K562 (cell line): ENCODE measurements around the gene CAMK2D. TPM values are rescaled to one million over a fixed set of nuclear protein-coding genes. Genes with fewer than 3 reads are reported as not detected.

ENCODE experiments used
- ATAC-seq: fragments of 200-7000 bp; cut with Tn5 transposase; 3 replicates; pipeline ENCODE4 v1.9.1; 2020; ENCODE audit warnings: moderate library complexity
- BruUV-seq: library from RNA; stranded (reverse); fragments of 400-500 nt; replicated peaks from 2 replicates; lab custom pipeline; 2021; lab: Mats Ljungman, UMichigan
- CTCF ChIA-PET: fragments of 300-600 bp; formaldehyde crosslinking; extraction: SDS; loops from one replicate; lab custom pipeline; 2021; ENCODE audit warnings: low intra/inter-chr PET ratio; lab: Yijun Ruan, JAX
- POLR2A ChIA-PET: fragments of 300-600, 350-650 bp; sonication (Branson Sonifier 250); formaldehyde crosslinking; extraction: SDS; loops from one replicate; lab custom pipeline; 2021; ENCODE audit warnings: antibody characterized with exemption, inconsistent platforms; lab: Yijun Ruan, JAX
- DNase-seq, 4 experiments: peaks; one replicate each; pipeline versions ENCODE4 v3.0.0 to v3.0.0-alpha.2; 2011 to 2018; ENCODE audit warnings: low spot score in 3 of 4, mixed read lengths in 3 of 4; ENCODE audit errors: extremely low read depth in 1 of 4
- FAIRE-seq: peaks from 2 replicates; lab custom pipeline; 2011; peaks lifted over from hg19 to GRCh38; lab: Jason Lieb, UNC
- H2AFZ ChIP-seq: 2 replicates; pipeline ENCODE4 v1.6.0; 2011; ENCODE audit warnings: low read depth, low read length, control low read depth, inconsistent platforms
- H3K27ac ChIP-seq: fragments of 200-600 bp; 3 replicates; pipeline ENCODE4 v1.8.0; 2011; ENCODE audit warnings: low read depth, mild to moderate bottlenecking, control low read depth, inconsistent platforms, low read length, moderate library complexity, mixed read lengths; ENCODE audit errors: extremely low read depth
- H3K27me3 ChIP-seq, 2 experiments: fragments of 300-600 bp in 1 of 2; 2 replicates in 1 of 2; 3 replicates in 1 of 2; pipeline versions ENCODE4 v1.6.0 to v1.8.0; 2011; ENCODE audit warnings: inconsistent platforms in 2 of 2, low read length in 2 of 2, mild to moderate bottlenecking in 1 of 2, mixed read lengths in 1 of 2, moderate library complexity in 1 of 2; ENCODE audit not compliant: control insufficient read depth in 2 of 2, insufficient read depth in 2 of 2
- H3K36me3 ChIP-seq: fragments of 300-600 bp; 3 replicates; pipeline ENCODE4 v1.8.0; 2011; ENCODE audit warnings: mild to moderate bottlenecking, low read length, inconsistent platforms; ENCODE audit not compliant: control insufficient read depth, insufficient read depth
- H3K4me1 ChIP-seq, 2 experiments: fragments of 200-600 bp in 1 of 2; replicated peaks in 1 of 2; 2 replicates in 1 of 2; 3 replicates in 1 of 2; pipeline versions ENCODE4 v1.5.1 to v1.8.0; 2011; ENCODE audit warnings: inconsistent platforms in 2 of 2, low read length in 2 of 2, mild to moderate bottlenecking in 1 of 2, mixed read lengths in 1 of 2, moderate library complexity in 1 of 2; ENCODE audit not compliant: control insufficient read depth in 2 of 2, insufficient read depth in 2 of 2
- H3K4me2 ChIP-seq: 2 replicates; pipeline ENCODE4 v1.6.1; 2011; ENCODE audit warnings: low read length, control low read depth, inconsistent platforms, mixed read lengths; ENCODE audit not compliant: insufficient read depth
- H3K4me3 ChIP-seq: fragments of 200-600 bp; sonication (generic), shearing (Covaris generic); 2 replicates; pipeline ENCODE4 v1.5.1; 2016; ENCODE audit warnings: control low read depth, inconsistent platforms
- H3K79me2 ChIP-seq: fragments of 200-600 bp; 3 replicates; pipeline ENCODE4 v1.8.0; 2011; ENCODE audit warnings: low read length, inconsistent platforms; ENCODE audit not compliant: control insufficient read depth, insufficient read depth
- H3K9ac ChIP-seq, 2 experiments: 2 replicates each; pipeline versions ENCODE4 v1.6.0 to v1.6.1; 2011; ENCODE audit warnings: low read depth in 2 of 2, low read length in 2 of 2, control low read depth in 1 of 2, inconsistent platforms in 1 of 2, mild to moderate bottlenecking in 1 of 2, mixed read lengths in 1 of 2; ENCODE audit not compliant: insufficient read depth in 1 of 2
- H3K9me1 ChIP-seq: one replicate; pipeline ENCODE4 v1.6.0; 2011; ENCODE audit warnings: inconsistent platforms, mild to moderate bottlenecking, low read length, moderate library complexity; ENCODE audit not compliant: control insufficient read depth, insufficient read depth
- H3K9me3 ChIP-seq: replicated peaks from 2 replicates; pipeline ENCODE4 v1.5.1; 2011; ENCODE audit warnings: low read depth, low read length, inconsistent platforms; ENCODE audit not compliant: control insufficient read depth, insufficient read depth
- H4K20me1 ChIP-seq: replicated peaks from 2 replicates; pipeline ENCODE4 v1.6.1; 2011; ENCODE audit warnings: low read length, inconsistent platforms, mixed read lengths; ENCODE audit not compliant: control insufficient read depth, insufficient read depth
- TCF7 ChIP-seq: sonication (generic); IDR thresholded peaks from 2 replicates; pipeline ENCODE4 v1.6.1; 2016; ENCODE audit warnings: antibody characterized with exemption, borderline replicate concordance
- UBTF ChIP-seq, 2 experiments: IDR thresholded peaks; 2 replicates each; pipeline ENCODE4 v1.6.1; 2012; ENCODE audit warnings: improper control_type of control experiment in 2 of 2, low read depth in 2 of 2, low read length in 2 of 2, borderline replicate concordance in 1 of 2
- USF1 ChIP-seq: sonication (generic); formaldehyde crosslinking; IDR thresholded peaks from 2 replicates; pipeline ENCODE4 v1.9.0; 2022; ENCODE audit warnings: mild to moderate bottlenecking, missing genetic modification reagents
- WGBS: fragments of 100-300 bp; shearing (Covaris generic); methylation state at CpG from one replicate; pipeline ENCODE4 v1.1.6; 2016; ENCODE audit warnings: low coverage, mixed read lengths; ENCODE audit not compliant: insufficient coverage; ENCODE audit errors: missing lambda C conversion rate; 5-methylcytosine and 5-hydroxymethylcytosine counted together
- in situ Hi-C: fragments of 300-500 bp; cut with MboI; formaldehyde crosslinking; loops from 4 replicates; pipeline ENCODE4 v1.15.0; 2018; ENCODE audit warnings: inconsistent platforms, mixed read lengths
- intact Hi-C: fragments of 100-400 bp; cut with micrococcal nuclease; formaldehyde crosslinking; loops from 2 replicates; pipeline ENCODE4 v1.14.2; 2022
- polyA plus RNA-seq, 8 experiments: library from polyadenylated mRNA; depleted of rRNA in 4 of 8; stranded (reverse) in 5 of 8; unstranded in 3 of 8; fragments of >200 nt; fragmentation: Nextera tagmentation in 2 of 8; fragmentation: Illumina TruSeq in 1 of 8; extraction: Ambion mirVana in 2 of 8; extraction: Trizol in 1 of 8; gene quantifications; 2 replicates each; pipeline versions ENCODE4 v1.2.1 to v1.2.3, GENCODE V29; 2011 to 2014; ENCODE audit warnings: inconsistent platforms in 1 of 8, missing spikeins in 1 of 8
- total RNA-seq, 7 experiments: library from RNA; depleted of rRNA in 6 of 7; stranded (reverse); fragments of >200 nt in 6 of 7; fragmentation: Illumina TruSeq in 2 of 7; extraction: Trizol in 2 of 7; gene quantifications; 2 replicates each; pipeline versions ENCODE4 v1.2.1 to v1.2.3, GENCODE V29; 2011 to 2021; ENCODE audit warnings: low replicate concordance in 1 of 7

CAMK2D gene
- total and polyA plus RNA-seq, 9 of the 15 experiments (the other 6 are each of a cell fraction or from before 2014, with no cell fraction given): 0.01 to 0.33 (median 0.04) TPM; not detected in 2

- TF ChIP-seq USF1 (CRISPR knock-in tag): no peak
These were observed 10.8 kb downstream of the CAMK2D start (continued) for GRCh38 chr4:113750734-113751133.

- no peak overlapping the region for H3K4me2 ChIP-seq
- H3K9ac ChIP-seq: no peak overlapping the region
- in situ Hi-C loops: no loop called here
- H3K9me3 ChIP-seq: no peaks in the 10 kb centered on the region
- FAIRE-seq (no peak), ATAC-seq (no peak), DNase-seq (no peak)
- no peaks in the 10 kb centered on the region for H3K9me1 ChIP-seq
- intact Hi-C loops: no loop called here
- H4K20me1 ChIP-seq: no peaks in the 10 kb centered on the region
- H3K4me3 ChIP-seq: no peak overlapping the region
- ChIA-PET CTCF (no interaction called here), POLR2A (no interaction called here)
- H3K27ac ChIP-seq: no peak overlapping the region
- TF ChIP-seq TCF7 (no peak), UBTF (IDR thresholded peaks at IDR 0.05; ENCODE audit: borderline replicate concordance in 1 of 2, low read depth in 2 of 2, low read length in 2 of 2) (no peak)
- H3K27me3 ChIP-seq: no peaks in the 10 kb centered on the region
- H3K4me1 ChIP-seq: no peaks in the 10 kb centered on the region
- no TSS peak for BruUV-seq
- 4% methylated on average over 4 of the region's 4 CpGs for WGBS
- H3K79me2 ChIP-seq: no peaks in the 10 kb centered on the region
- H2AFZ ChIP-seq: no peak overlapping the region
- H3K36me3 ChIP-seq: no peaks in the 10 kb centered on the region
These were observed 11.2 kb downstream of the CAMK2D start for GRCh38 chr4:113750296-113750695.
